DND-41 (cell line): Measurements from ENCODE around the gene NELFA.

Experiments
- CTCF ChIP-seq: IDR thresholded peaks from 2 replicates; pipeline ENCODE4 v1.5.1; 2012; ENCODE audit warnings: borderline replicate concordance, low read length, moderate library complexity, mild to moderate bottlenecking; ENCODE audit not compliant: poor library complexity, severe bottlenecking; ENCODE audit errors: extremely low read depth
- EZH2 ChIP-seq: IDR thresholded peaks from 3 replicates; pipeline ENCODE4 v1.6.1; 2012; ENCODE audit warnings: borderline replicate concordance, low read depth, mild to moderate bottlenecking, moderate library complexity, low read length, inconsistent platforms; ENCODE audit not compliant: severe bottlenecking

- TF ChIP-seq CTCF, result no peak
- TF ChIP-seq EZH2, result no peak
These were observed 32.1 kb downstream of the NELFA start for GRCh38 chr4:1976416-1977352.
